HL-60 (cell line): ENCODE data around the gene RAB15.

ENCODE experiments used
- DNase-seq, 2 experiments: peaks; one replicate each; pipeline ENCODE4 v3.0.0-alpha.2; 2010 to 2020; ENCODE audit warnings: low read depth in 1 of 2, low spot score in 1 of 2
- H3K27ac ChIP-seq: fragments of 250-450 bp; sonication (Bioruptor Pico); replicated peaks from 2 replicates; pipeline ENCODE4 v1.5.1; 2020; ENCODE audit warnings: mild to moderate bottlenecking, moderate library complexity
- H3K27me3 ChIP-seq: fragments of 250-450 bp; sonication (Bioruptor Pico); 2 replicates; pipeline ENCODE4 v1.5.1; 2021; ENCODE audit warnings: mild to moderate bottlenecking, moderate library complexity; ENCODE audit not compliant: insufficient read depth, poor library complexity, severe bottlenecking
- H3K4me3 ChIP-seq: replicated peaks from 2 replicates; pipeline ENCODE4 v1.5.1; 2011; ENCODE audit warnings: mild to moderate bottlenecking, control low read depth, low read length; ENCODE audit not compliant: insufficient read depth
- GABPA ChIP-seq: IDR thresholded peaks from 2 replicates; pipeline ENCODE4 v1.6.1; 2012; ENCODE audit warnings: low read depth
- POLR2AphosphoS5 ChIP-seq: IDR thresholded peaks from 2 replicates; pipeline ENCODE4 v1.6.1; 2012; ENCODE audit warnings: low read depth
- SPI1 ChIP-seq: IDR thresholded peaks from 2 replicates; pipeline ENCODE4 v1.6.1; 2012; ENCODE audit warnings: low read depth, mild to moderate bottlenecking, borderline replicate concordance
- TF ChIP-seq, protein P1 (sequence below): IDR thresholded peaks from 2 replicates; pipeline ENCODE4 v1.6.1; 2012; ENCODE audit warnings: low read depth; ENCODE audit not compliant: insufficient replicate concordance
- TF ChIP-seq, protein P2 (sequence below): IDR thresholded peaks from one replicate; pipeline ENCODE4 v1.5.1; 2011; ENCODE audit warnings: low read length, control low read depth, inconsistent platforms; ENCODE audit not compliant: insufficient read depth

Gene RAB15

GRCh38 chr14:64968651-64969050 is 3.5 kb downstream of the RAB15 start:
- TF ChIP-seq, protein P1, sequence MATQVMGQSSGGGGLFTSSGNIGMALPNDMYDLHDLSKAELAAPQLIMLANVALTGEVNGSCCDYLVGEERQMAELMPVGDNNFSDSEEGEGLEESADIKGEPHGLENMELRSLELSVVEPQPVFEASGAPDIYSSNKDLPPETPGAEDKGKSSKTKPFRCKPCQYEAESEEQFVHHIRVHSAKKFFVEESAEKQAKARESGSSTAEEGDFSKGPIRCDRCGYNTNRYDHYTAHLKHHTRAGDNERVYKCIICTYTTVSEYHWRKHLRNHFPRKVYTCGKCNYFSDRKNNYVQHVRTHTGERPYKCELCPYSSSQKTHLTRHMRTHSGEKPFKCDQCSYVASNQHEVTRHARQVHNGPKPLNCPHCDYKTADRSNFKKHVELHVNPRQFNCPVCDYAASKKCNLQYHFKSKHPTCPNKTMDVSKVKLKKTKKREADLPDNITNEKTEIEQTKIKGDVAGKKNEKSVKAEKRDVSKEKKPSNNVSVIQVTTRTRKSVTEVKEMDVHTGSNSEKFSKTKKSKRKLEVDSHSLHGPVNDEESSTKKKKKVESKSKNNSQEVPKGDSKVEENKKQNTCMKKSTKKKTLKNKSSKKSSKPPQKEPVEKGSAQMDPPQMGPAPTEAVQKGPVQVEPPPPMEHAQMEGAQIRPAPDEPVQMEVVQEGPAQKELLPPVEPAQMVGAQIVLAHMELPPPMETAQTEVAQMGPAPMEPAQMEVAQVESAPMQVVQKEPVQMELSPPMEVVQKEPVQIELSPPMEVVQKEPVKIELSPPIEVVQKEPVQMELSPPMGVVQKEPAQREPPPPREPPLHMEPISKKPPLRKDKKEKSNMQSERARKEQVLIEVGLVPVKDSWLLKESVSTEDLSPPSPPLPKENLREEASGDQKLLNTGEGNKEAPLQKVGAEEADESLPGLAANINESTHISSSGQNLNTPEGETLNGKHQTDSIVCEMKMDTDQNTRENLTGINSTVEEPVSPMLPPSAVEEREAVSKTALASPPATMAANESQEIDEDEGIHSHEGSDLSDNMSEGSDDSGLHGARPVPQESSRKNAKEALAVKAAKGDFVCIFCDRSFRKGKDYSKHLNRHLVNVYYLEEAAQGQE = no peak
- TF ChIP-seq POLR2AphosphoS5 = no peak
- no peak for TF ChIP-seq GABPA
- no peak for TF ChIP-seq SPI1
- TF ChIP-seq, protein P2, sequence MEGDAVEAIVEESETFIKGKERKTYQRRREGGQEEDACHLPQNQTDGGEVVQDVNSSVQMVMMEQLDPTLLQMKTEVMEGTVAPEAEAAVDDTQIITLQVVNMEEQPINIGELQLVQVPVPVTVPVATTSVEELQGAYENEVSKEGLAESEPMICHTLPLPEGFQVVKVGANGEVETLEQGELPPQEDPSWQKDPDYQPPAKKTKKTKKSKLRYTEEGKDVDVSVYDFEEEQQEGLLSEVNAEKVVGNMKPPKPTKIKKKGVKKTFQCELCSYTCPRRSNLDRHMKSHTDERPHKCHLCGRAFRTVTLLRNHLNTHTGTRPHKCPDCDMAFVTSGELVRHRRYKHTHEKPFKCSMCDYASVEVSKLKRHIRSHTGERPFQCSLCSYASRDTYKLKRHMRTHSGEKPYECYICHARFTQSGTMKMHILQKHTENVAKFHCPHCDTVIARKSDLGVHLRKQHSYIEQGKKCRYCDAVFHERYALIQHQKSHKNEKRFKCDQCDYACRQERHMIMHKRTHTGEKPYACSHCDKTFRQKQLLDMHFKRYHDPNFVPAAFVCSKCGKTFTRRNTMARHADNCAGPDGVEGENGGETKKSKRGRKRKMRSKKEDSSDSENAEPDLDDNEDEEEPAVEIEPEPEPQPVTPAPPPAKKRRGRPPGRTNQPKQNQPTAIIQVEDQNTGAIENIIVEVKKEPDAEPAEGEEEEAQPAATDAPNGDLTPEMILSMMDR = no peak
- no peak for DNase-seq
- Histone ChIP-seq H3K4me3 (no peak overlapping the region), H3K27ac (no peak overlapping the region), H3K27me3 (peaks cover 2% of the 10 kb centered on the region)

- no peak overlapping the region for H3K4me3 ChIP-seq
- no peak for DNase-seq
- TF ChIP-seq GABPA (no peak), POLR2AphosphoS5 (no peak), SPI1 (no peak)
- TF ChIP-seq, protein P2 = no peak
- TF ChIP-seq, protein P1 = no peak
- peaks cover 2% of the 10 kb centered on the region for H3K27me3 ChIP-seq
- H3K27ac ChIP-seq = no peak overlapping the region
Observed at GRCh38 chr14:64968167-64968566, 4.0 kb downstream of the RAB15 start.

- H3K4me3 ChIP-seq = no peak overlapping the region
- TF ChIP-seq, protein P2 = no peak
- TF ChIP-seq GABPA = no peak
- TF ChIP-seq, protein P1 = no peak
- TF ChIP-seq SPI1 = no peak
- TF ChIP-seq POLR2AphosphoS5 = no peak
- H3K27me3 ChIP-seq = peaks cover 2% of the 10 kb centered on the region
- no peak overlapping the region for H3K27ac ChIP-seq
- DNase-seq = no peak
Observed at GRCh38 chr14:64966976-64967375, 5.2 kb downstream of the RAB15 start.
